ENCODE data around the gene GALNT2.

The GALNT2 gene

GRCh38 chr1:230286166-230286889, 219.3 kb downstream of the GALNT2 start:
- H3K4me1 ChIP-seq (ENCODE audit: insufficient read depth, low read length): no peaks in the 10 kb centered on the region
- peaks cover 1% of the 10 kb centered on the region for H3K9me3 ChIP-seq (ENCODE audit: low read length)
- H3K4me3 ChIP-seq (ENCODE audit: low read length): no peak overlapping the region
- H2AFZ ChIP-seq (ENCODE audit: low read depth, low read length): no peak overlapping the region
- no peaks in the 10 kb centered on the region for H3K27me3 ChIP-seq (ENCODE audit: insufficient read depth, low read length)
- no peaks in the 10 kb centered on the region for H3K36me3 ChIP-seq (ENCODE audit: insufficient read depth, low read length)

DNA sequence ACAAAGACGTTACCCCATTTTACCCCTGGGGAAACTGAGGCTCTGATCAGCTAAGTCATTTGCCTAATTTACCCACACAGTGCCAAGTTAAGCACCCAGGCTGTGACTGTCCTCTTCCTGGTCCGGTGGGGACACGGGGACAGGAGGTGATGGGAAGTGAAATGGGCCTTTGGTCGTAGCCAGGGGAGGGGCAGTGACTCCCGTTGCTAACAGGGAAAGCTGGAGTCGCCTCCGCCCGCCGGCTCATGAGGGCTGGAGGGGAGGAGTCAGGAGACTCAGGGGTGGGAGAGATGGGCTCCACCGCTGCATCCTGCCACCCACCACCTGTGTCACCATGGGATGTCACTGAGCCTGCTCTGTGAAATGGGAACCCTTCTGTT, 219.8 kb downstream of the GALNT2 start:
- H3K4me3 ChIP-seq (ENCODE audit: low read length): no peak overlapping the region
- H3K4me1 ChIP-seq (ENCODE audit: insufficient read depth, low read length): no peaks in the 10 kb centered on the region
- no peaks in the 10 kb centered on the region for H3K36me3 ChIP-seq (ENCODE audit: insufficient read depth, low read length)
- peaks cover 1% of the 10 kb centered on the region for H3K9me3 ChIP-seq (ENCODE audit: low read length)
- no peaks in the 10 kb centered on the region for H3K27me3 ChIP-seq (ENCODE audit: insufficient read depth, low read length)
- H2AFZ ChIP-seq (ENCODE audit: low read depth, low read length): no peak overlapping the region

DNA sequence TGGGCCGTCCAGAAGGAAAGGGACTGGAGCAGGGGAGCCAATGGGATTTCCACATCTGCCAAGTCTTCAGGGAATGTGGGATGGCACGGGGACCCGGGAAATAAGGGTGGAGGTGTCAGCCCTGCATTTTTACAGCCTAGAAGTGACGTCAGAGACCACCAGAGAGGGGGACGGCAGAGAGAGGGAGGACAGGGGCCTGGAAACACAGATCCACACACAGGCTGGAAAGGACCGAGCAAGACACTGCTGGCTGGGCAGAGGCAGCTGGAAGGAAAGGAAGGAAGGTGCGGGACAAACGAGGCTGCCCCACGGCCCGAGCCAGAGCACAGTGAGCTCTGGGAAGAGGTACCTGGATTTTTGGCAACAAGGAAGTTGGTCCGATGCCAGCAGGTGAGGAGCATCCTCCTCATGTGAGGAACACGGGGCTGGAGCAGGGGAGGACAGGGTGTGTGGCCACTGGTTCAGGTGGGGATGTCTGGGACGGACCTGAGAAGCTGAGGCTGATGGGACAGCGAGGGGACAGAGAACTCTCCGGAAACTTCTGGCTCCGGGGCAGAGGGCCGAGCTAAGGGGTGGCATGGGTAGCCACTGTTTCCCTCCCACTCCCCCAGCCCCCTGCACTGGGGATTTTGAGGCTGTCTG, 220.8 kb downstream of the GALNT2 start:
- peaks cover 1% of the 10 kb centered on the region for H3K9me3 ChIP-seq (ENCODE audit: low read length)
- H2AFZ ChIP-seq (ENCODE audit: low read depth, low read length): no peak overlapping the region
- H3K4me3 ChIP-seq (ENCODE audit: low read length): no peak overlapping the region
- no peaks in the 10 kb centered on the region for H3K27me3 ChIP-seq (ENCODE audit: insufficient read depth, low read length)
- H3K4me1 ChIP-seq (ENCODE audit: insufficient read depth, low read length): peaks cover 9% of the 10 kb centered on the region
- H3K36me3 ChIP-seq (ENCODE audit: insufficient read depth, low read length): no peaks in the 10 kb centered on the region

GRCh38 chr1:230288641-230289349, 221.8 kb downstream of the GALNT2 start:
- Histone ChIP-seq H3K4me3 (ENCODE audit: low read length) (no peak overlapping the region), H3K9me3 (ENCODE audit: low read length) (peaks cover 1% of the 10 kb centered on the region), H3K27me3 (ENCODE audit: insufficient read depth, low read length) (no peaks in the 10 kb centered on the region), H3K4me1 (ENCODE audit: insufficient read depth, low read length) (peaks cover 13% of the 10 kb centered on the region), H2AFZ (ENCODE audit: low read depth, low read length) (no peak overlapping the region), H3K36me3 (ENCODE audit: insufficient read depth, low read length) (no peaks in the 10 kb centered on the region)

DNA sequence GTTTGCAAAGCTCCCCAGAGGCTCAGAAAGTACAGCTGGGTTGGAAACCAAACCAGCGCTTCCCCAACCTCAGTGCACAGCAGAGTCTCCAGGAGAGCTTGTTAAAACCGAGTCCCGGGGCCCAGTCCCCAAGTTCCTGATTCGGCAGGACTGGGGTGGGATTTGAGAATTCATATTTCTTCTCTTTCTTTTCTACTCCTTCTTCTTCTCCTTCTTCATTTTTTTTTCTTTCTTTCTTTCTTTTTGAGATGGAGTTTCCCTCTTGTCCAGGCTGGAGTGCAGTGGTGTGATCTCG, 222.3 kb downstream of the GALNT2 start:
- Histone ChIP-seq H3K27me3 (ENCODE audit: insufficient read depth, low read length) (no peaks in the 10 kb centered on the region), H3K9me3 (ENCODE audit: low read length) (peaks cover 1% of the 10 kb centered on the region), H3K36me3 (ENCODE audit: insufficient read depth, low read length) (no peaks in the 10 kb centered on the region), H2AFZ (ENCODE audit: low read depth, low read length) (no peak overlapping the region), H3K4me1 (ENCODE audit: insufficient read depth, low read length) (peaks cover 13% of the 10 kb centered on the region), H3K4me3 (ENCODE audit: low read length) (no peak overlapping the region)

DNA sequence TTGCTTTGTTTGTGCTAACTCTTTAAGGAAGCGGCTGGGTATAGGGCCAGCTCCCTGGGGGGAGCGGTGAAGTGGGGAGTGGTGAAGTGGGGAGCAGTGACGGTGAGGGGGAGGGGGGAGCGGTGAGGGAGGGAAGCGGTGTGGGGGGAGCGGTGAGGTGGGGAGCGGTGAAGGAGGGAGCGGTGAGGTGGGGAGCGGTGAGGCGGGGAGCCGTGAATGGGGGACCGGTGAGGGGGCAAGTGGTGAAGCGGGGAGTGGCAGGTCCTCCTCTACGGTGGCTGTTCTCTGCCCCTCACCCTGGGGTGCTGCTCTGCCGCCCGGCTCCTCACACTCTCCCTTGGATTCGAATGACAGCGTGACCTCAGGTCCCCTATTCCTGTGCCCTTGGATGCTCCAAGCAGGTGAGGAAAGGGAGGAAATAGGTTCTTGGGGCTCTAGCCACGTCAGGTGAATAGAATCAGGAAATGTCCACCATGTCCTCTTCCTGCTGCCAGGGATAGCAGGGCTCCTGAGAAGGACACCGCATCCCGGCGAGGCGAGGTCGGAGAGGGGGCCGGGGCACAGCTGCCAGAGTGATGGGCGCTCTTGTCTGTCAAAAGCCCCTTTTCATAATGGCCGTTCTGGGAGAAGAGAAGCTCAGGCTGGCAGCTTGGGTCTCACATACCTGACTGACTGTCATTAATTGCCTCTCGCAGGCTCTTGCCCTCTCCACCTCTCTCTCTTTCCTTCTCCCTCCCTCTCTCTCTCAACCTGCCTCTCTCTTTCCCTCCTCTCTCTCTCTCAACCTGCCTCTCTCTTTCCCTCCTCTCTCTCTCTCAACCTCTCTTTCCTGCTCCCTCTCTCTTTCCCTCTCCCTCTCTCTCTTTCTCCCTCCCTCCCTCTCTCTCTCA, 224.9 kb downstream of the GALNT2 start:
- Histone ChIP-seq H2AFZ (ENCODE audit: low read depth, low read length) (no peak overlapping the region), H3K36me3 (ENCODE audit: insufficient read depth, low read length) (no peaks in the 10 kb centered on the region), H3K4me1 (ENCODE audit: insufficient read depth, low read length) (peaks cover 13% of the 10 kb centered on the region), H3K27me3 (ENCODE audit: insufficient read depth, low read length) (peaks cover 3% of the 10 kb centered on the region), H3K4me3 (ENCODE audit: low read length) (no peak overlapping the region), H3K9me3 (ENCODE audit: low read length) (peaks cover 1% of the 10 kb centered on the region)

DNA sequence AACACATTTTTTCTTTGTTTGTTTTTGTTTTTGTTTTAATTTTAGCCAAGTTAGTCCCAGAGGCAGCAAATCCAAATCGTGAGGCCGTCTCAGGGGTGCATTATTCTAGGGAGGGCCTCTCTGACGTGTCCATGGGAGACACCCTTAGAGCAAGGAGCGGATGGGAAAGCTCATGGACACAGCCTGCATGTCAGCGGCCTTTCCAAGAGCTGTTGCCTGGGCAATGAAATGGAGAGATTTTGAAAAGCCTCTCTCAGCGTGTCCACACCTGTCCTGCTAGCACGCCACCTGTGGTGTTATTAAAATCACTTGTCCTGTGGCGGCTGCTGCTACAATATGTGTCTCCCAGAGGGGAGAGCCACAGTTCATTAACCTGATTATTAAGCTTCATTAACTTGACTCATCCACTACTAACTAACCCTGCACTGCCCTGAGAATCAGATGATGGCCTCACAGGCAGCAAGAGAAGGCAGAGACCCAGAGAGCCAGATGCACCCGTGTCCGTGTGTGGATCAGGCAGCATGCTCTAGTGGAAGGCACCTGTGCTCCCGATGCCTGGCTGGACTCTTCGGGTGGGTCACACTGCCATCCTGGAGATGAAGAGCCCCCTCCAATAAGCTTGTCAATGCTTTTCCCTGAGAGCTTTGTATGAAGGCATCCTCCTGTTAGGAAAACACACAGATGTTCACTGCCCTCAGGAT, 225.8 kb downstream of the GALNT2 start:
- peaks cover 13% of the 10 kb centered on the region for H3K4me1 ChIP-seq (ENCODE audit: insufficient read depth, low read length)
- H3K27me3 ChIP-seq (ENCODE audit: insufficient read depth, low read length): peaks cover 3% of the 10 kb centered on the region
- no peak overlapping the region for H3K4me3 ChIP-seq (ENCODE audit: low read length)

GRCh38 chr1:230293390-230293700, 226.3 kb downstream of the GALNT2 start:
- H2AFZ ChIP-seq (ENCODE audit: low read depth, low read length): no peak overlapping the region

More for the DNA sequence above, 225.8 kb downstream of the GALNT2 start:
- peaks cover 1% of the 10 kb centered on the region for H3K9me3 ChIP-seq (ENCODE audit: low read length)
- H2AFZ ChIP-seq (ENCODE audit: low read depth, low read length): no peak overlapping the region
- no peaks in the 10 kb centered on the region for H3K36me3 ChIP-seq (ENCODE audit: insufficient read depth, low read length)

DNA sequence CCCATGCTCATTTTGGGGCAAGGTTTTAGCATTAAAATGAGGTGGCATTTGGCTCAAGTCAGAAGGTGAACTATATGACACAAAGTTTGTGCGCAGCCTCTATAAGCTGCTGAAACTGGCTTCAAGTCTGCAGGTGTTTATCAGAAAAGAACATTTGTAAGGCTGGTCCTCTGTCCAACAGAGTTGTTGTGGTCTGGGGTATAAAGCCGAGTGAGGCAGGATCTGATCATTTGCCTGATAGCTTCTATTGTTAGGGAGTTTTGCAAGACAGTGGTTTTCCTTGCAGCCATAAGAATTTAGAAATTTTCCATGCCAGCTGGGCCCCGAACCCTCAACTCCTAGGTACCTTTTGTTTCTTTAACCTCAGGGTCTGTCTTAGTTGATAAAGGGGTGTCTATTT, 228.3 kb downstream of the GALNT2 start:
- Histone ChIP-seq H3K9me3 (ENCODE audit: low read length) (no peaks in the 10 kb centered on the region), H3K27me3 (ENCODE audit: insufficient read depth, low read length) (peaks cover 3% of the 10 kb centered on the region), H3K4me1 (ENCODE audit: insufficient read depth, low read length) (peaks cover 19% of the 10 kb centered on the region), H2AFZ (ENCODE audit: low read depth, low read length) (no peak overlapping the region), H3K4me3 (ENCODE audit: low read length) (no peak overlapping the region), H3K36me3 (ENCODE audit: insufficient read depth, low read length) (no peaks in the 10 kb centered on the region)

More at GRCh38 chr1:230293390-230293700, 226.3 kb downstream of the GALNT2 start:
- Histone ChIP-seq H3K4me1 (ENCODE audit: insufficient read depth, low read length) (peaks cover 13% of the 10 kb centered on the region), H3K36me3 (ENCODE audit: insufficient read depth, low read length) (no peaks in the 10 kb centered on the region), H3K9me3 (ENCODE audit: low read length) (peaks cover 1% of the 10 kb centered on the region), H3K27me3 (ENCODE audit: insufficient read depth, low read length) (peaks cover 3% of the 10 kb centered on the region), H3K4me3 (ENCODE audit: low read length) (no peak overlapping the region)

DNA sequence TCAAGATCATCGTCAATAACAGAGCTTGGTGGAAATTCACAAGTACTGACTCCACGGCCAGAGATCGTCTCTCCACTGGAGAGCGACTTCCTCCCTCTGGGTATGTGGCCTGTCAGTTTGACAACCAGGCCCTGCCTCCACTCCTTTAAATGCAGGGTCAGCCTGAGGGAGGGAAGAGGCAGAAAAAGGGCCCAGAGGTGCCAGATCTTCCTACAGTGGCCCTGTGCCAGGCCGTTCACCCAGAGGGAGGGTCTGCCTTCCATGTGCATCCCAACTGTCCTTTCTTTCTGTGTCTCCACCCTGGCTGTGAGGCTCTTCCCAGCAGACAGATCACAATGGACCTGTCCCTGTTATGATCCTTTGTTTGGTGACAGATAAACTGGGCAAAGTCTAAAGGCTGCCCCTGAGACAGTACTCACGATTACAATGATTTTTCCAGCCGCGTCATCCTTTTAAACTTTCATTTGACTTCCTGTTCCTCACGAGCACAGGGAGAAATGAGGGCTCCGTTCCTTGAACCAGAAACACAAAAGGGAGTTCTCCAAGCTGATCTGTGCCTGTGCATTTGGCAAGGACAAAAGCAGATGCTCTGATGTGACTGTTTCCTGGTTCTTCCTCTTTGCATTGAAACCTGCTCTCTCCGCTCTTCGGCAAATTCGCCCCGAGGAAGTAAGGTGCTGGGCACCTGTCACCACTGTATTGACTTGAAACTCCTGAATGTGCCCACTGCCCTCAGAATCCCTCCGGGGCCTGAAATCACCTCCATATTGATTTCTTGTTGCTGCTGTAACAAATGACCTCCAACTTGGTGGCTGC, 232.4 kb downstream of the GALNT2 start:
- no peaks in the 10 kb centered on the region for H3K36me3 ChIP-seq (ENCODE audit: insufficient read depth, low read length)
- H3K4me1 ChIP-seq (ENCODE audit: insufficient read depth, low read length): peaks cover 6% of the 10 kb centered on the region
- no peak overlapping the region for H2AFZ ChIP-seq (ENCODE audit: low read depth, low read length)
- H3K4me3 ChIP-seq (ENCODE audit: low read length): no peak overlapping the region
- peaks cover 2% of the 10 kb centered on the region for H3K27me3 ChIP-seq (ENCODE audit: insufficient read depth, low read length)
- no peaks in the 10 kb centered on the region for H3K9me3 ChIP-seq (ENCODE audit: low read length)

DNA sequence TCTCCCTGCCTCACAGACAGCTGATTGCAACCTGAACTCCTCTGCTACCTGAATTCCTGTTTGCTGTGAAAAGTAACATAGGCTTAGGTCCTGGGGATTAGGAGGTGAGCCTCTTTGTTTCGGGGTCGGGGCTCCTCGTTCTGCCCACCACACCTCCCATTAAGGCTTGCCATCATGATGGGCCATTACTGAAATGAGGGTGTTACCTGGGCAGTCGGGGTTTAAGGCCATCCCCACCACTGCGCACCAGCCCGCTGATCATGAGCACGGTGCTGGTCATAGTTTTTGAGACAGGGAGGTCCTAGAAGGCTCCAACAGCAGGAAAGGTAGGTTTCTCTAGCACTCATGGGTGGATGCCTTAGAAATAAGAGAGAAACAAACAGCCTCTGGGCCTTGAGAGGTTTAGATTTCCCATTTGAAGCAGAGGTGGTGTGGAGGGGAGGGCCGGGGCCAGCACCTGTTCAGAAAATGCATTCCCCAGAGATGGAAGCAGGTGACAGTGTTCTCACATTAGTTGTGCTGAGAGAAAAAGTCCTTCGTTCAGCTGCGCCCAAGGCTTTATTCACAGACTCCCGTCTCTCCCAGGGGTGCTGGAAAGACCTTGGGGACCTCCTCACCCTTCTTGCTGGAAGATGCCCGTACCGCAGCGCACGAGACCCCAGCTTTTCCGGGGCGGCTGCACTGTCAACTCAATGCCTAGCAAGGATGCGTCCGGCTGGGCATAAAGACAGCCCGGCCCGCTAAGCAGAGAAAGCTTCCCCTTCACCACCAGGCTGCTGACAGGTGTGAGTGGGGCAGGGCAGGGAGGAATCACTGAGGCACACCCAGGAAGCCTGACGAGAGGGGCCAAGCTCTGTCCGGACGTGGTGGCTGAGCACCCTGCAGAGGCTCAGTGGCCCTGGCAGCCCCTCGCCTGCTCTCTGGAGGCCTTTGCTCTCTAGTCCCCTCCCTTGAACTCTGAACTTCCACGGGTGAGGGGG, 233.6 kb downstream of the GALNT2 start:
- Histone ChIP-seq H3K27me3 (ENCODE audit: insufficient read depth, low read length) (no peaks in the 10 kb centered on the region), H3K9me3 (ENCODE audit: low read length) (no peaks in the 10 kb centered on the region), H3K36me3 (ENCODE audit: insufficient read depth, low read length) (no peaks in the 10 kb centered on the region), H2AFZ (ENCODE audit: low read depth, low read length) (no peak overlapping the region), H3K4me3 (ENCODE audit: low read length) (no peak overlapping the region), H3K4me1 (ENCODE audit: insufficient read depth, low read length) (peaks cover 6% of the 10 kb centered on the region)
